GM18951 (cell line): ENCODE data around the gene ARHGEF2.

Experiments used
- POLR2A ChIP-seq: IDR thresholded peaks from 4 replicates; pipeline ENCODE4 v1.6.1; 2011; ENCODE audit warnings: mild to moderate bottlenecking; ENCODE audit not compliant: insufficient read length, insufficient read depth; ENCODE audit errors: extremely low read depth
- in situ Hi-C: fragments of 300-500 bp; cut with MboI; formaldehyde crosslinking; loops from one replicate; pipeline ENCODE4 v1.12.0; 2022; ENCODE audit warnings: low sequenced_read_pairs, mixed read lengths, inconsistent platforms; ENCODE audit not compliant: unreplicated experiment

ARHGEF2 gene

GRCh38 chr1:155974208-155975115, 3.9 kb downstream of the ARHGEF2 start:
- no peak for TF ChIP-seq POLR2A
- in situ Hi-C loops = no loop called here

GRCh38 chr1:155973723-155974122, 4.6 kb downstream of the ARHGEF2 start:
- no peak for TF ChIP-seq POLR2A
- in situ Hi-C loops = no loop called here

- in situ Hi-C loops = no loop called here
- no peak for TF ChIP-seq POLR2A
These were observed 6.2 kb downstream of the ARHGEF2 start for GRCh38 chr1:155971910-155972809.

GRCh38 chr1:155970531-155971167, 7.7 kb downstream of the ARHGEF2 start:
- in situ Hi-C loops = no loop called here
- TF ChIP-seq POLR2A = peak; percentile 28

- in situ Hi-C loops = no loop called here
- no peak for TF ChIP-seq POLR2A
These were observed 9.0 kb downstream of the ARHGEF2 start for GRCh38 chr1:155969377-155969791.

DNA sequence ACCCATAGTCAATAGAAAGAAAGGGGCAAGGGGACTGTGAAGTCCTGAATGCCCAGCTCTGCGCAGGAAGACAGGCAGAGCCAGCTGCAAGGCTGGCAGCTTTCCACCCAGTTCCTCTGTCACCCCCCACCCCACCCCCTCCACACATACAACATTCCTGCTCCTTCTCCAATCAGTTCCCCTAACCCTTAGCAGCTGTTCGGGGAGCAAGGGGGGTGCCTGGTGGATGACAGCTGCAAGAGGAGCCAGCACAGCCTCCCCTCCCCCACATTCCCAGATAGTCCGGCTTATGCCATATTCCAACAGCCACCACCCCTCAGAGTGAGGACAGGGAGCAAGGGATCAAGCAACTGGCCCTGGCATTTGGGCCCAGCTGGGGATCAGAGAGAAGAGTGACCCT, 9.7 kb downstream of the ARHGEF2 start:
- in situ Hi-C loops = no loop called here
- no peak for TF ChIP-seq POLR2A

DNA sequence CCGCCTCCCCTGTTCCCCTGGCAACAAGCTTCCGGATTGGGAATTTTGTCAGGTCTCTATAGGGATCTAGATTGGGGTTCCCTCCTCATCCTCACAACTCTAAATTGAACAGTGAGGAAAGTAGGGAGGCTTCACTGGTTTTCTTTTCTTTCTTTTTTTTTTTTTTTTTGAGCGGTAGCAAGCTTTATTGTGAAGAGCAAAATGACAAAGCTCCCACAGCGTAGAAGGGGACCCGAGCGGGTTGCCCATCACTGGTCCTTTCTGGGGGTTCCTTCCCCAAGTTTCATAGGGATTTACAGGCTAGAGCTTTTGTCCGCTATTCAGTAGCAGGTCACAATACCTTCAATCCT, 10.3 kb downstream of the ARHGEF2 start:
- in situ Hi-C loops = no loop called here
- TF ChIP-seq POLR2A = no peak

DNA sequence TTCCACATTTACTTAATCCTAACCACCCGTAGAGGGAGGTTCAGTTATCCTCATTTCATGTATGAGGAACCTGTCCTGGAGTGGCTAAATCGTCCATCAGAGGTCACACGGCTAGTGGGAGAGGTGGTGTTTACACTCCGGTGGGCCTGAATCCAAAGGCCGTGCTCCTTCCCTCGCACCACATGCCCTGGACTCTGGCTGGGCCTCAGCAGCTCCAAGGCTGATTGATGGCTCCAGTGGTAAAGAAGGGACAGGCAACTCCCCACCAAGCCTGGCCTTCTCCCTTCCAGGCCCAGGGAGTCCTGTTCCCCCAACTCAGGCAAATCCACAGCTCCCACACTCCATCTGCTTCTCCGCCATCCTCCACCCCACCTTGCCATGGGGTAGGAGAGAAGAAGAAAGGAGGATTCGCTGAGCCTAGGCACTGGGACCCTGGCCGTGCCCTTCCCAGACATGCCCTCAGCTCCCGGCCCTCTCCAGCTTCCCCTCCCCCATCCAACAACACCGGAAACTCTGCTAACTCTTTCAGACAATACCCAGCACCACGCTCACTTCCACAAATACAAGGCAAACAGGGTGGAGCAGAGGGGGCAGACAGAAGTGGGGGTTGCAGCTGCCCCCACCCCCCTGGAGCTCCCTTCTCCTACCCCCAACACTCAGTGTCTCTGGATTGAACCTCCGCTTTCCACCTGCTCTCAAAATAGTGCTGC, 10.9 kb downstream of the ARHGEF2 start:
- in situ Hi-C loops = no loop called here
- no peak for TF ChIP-seq POLR2A

GRCh38 chr1:155966750-155967149, 11.6 kb downstream of the ARHGEF2 start:
- TF ChIP-seq POLR2A = no peak

GRCh38 chr1:155966135-155966534, 12.2 kb downstream of the ARHGEF2 start:
- peak; percentile 17 for TF ChIP-seq POLR2A
- in situ Hi-C loops = no loop called here

More at GRCh38 chr1:155966750-155967149, 11.6 kb downstream of the ARHGEF2 start:
- in situ Hi-C loops = no loop called here

- in situ Hi-C loops = no loop called here
These were observed 14.2 kb downstream of the ARHGEF2 start for GRCh38 chr1:155964193-155964592.

DNA sequence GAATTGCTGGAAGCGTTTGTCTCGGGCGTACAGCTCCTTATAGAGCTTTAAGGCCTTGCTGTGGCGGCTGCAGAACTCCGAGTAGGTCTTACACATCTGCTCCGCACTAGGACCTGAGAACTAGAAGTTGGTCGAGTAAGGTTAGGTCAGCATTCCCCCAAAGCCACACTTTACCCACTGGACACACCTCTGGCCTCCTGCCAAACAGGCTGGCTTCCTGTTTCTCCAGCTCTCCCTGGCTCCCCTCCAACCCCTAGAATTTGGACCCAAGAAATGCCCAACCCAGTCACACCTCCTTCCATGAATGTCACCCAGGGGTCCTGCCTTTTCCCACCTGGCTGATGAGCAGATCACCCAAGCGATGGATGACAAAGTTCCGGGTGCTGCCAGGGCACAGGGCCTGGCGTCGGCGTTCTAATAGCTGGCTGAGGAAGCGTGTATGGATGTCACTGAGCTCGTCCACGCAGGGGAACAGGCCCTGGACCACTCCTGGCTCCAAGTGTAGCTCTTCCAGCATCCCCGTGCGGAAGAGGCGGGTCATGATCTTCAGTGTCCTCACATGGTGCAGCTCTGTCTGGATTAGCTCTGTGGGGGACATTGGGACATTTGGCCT, 15.6 kb downstream of the ARHGEF2 start:
- in situ Hi-C loops = no loop called here
- no peak for TF ChIP-seq POLR2A

More at GRCh38 chr1:155964193-155964592, 14.2 kb downstream of the ARHGEF2 start:
- no peak for TF ChIP-seq POLR2A
